Effector CD8-positive, alpha-beta T cell (primary cell): Measurements from ENCODE around the gene SLK.

Experiments
- DNase-seq: peaks from one replicate; lab custom pipeline; 2025; lab: John Stamatoyannopoulos, UW

SLK gene

GRCh38 chr10:103990121-103990520, 23.2 kb downstream of the SLK start:
- DNase-seq = no peak

- DNase-seq = no peak
These were observed 23.6 kb downstream of the SLK start for GRCh38 chr10:103990531-103990930.

GRCh38 chr10:103991393-103992128, 24.6 kb downstream of the SLK start:
- DNase-seq = no peak

- DNase-seq = no peak
These were observed 28.2 kb downstream of the SLK start for GRCh38 chr10:103995134-103995533.

GRCh38 chr10:103998805-103999204, 31.9 kb downstream of the SLK start:
- no peak for DNase-seq

GRCh38 chr10:104002911-104003310, 36.0 kb downstream of the SLK start:
- DNase-seq = no peak

- DNase-seq = no peak
These were observed 38.4 kb downstream of the SLK start for GRCh38 chr10:104005172-104005863.

- no peak for DNase-seq
These were observed 45.0 kb downstream of the SLK start for GRCh38 chr10:104011904-104012303.

- no peak for DNase-seq
These were observed 46.5 kb downstream of the SLK start for GRCh38 chr10:104013489-104013888.

GRCh38 chr10:104014176-104014575, 47.2 kb downstream of the SLK start:
- no peak for DNase-seq

- DNase-seq = no peak
These were observed 49.7 kb downstream of the SLK start for GRCh38 chr10:104016661-104017060.

- no peak for DNase-seq
These were observed 51.5 kb downstream of the SLK start for GRCh38 chr10:104018471-104018870.

- DNase-seq = no peak
These were observed 53.1 kb downstream of the SLK start for GRCh38 chr10:104020020-104020419.

- DNase-seq = no peak
These were observed 54.3 kb downstream of the SLK start for GRCh38 chr10:104021246-104021645.

GRCh38 chr10:104022026-104022425, 55.1 kb downstream of the SLK start:
- DNase-seq = no peak

GRCh38 chr10:104025524-104025923, 58.6 kb downstream of the SLK start:
- DNase-seq = no peak

GRCh38 chr10:104026762-104027161, 59.8 kb downstream of the SLK start:
- DNase-seq = no peak

GRCh38 chr10:104028146-104028545, 61.2 kb downstream of the SLK start:
- DNase-seq = no peak

GRCh38 chr10:104028823-104029520, 62.0 kb downstream of the SLK start:
- no peak for DNase-seq

GRCh38 chr10:104029521-104029860, 62.6 kb downstream of the SLK start:
- no peak for DNase-seq

- no peak for DNase-seq
These were observed 64.7 kb downstream of the SLK start for GRCh38 chr10:104031631-104032030.

GRCh38 chr10:104032144-104032775, 65.3 kb downstream of the SLK start:
- no peak for DNase-seq
